HepG2 (cell line): ENCODE measurements around the gene EEIG1. TPM values are rescaled to one million over a fixed set of nuclear protein-coding genes. Genes with fewer than 3 reads are reported as not detected.

Experiments
- CEBPB ChIP-seq: IDR thresholded peaks from 2 replicates; pipeline ENCODE4 v1.6.1; 2011; ENCODE audit warnings: low read depth, low read length, improper control_type of control experiment, borderline replicate concordance
- CENPT ChIP-seq: sonication (generic); formaldehyde crosslinking; IDR thresholded peaks from 2 replicates; pipeline ENCODE4 v1.8.0; 2022; ENCODE audit warnings: low read depth, mild to moderate bottlenecking, moderate library complexity, missing genetic modification reagents
- CHD4 ChIP-seq: fragments of 200-600 bp; sonication (generic); IDR thresholded peaks from 2 replicates; pipeline ENCODE4 v1.7.0; 2017; ENCODE audit warnings: mild to moderate bottlenecking, low read length, borderline replicate concordance
- DR1 ChIP-seq: sonication (generic); formaldehyde crosslinking; IDR thresholded peaks from 2 replicates; pipeline ENCODE4 v1.8.0; 2021; ENCODE audit warnings: mild to moderate bottlenecking, missing genetic modification reagents, inconsistent platforms
- ELK4 ChIP-seq: sonication (generic); formaldehyde crosslinking; IDR thresholded peaks from 2 replicates; pipeline ENCODE4 v1.9.0; 2021; ENCODE audit warnings: missing genetic modification reagents, borderline replicate concordance
- GATAD2A ChIP-seq: IDR thresholded peaks from 2 replicates; pipeline ENCODE4 v1.6.1; 2016
- KDM5A ChIP-seq: fragments of 200-600 bp; sonication (generic); IDR thresholded peaks from 2 replicates; pipeline ENCODE4 v1.7.0; 2018; ENCODE audit warnings: antibody characterized with exemption, mild to moderate bottlenecking, low read length, borderline replicate concordance
- MED13 ChIP-seq: sonication (generic); formaldehyde crosslinking; IDR thresholded peaks from 2 replicates; pipeline ENCODE4 v1.5.0; 2020; ENCODE audit warnings: missing genetic modification reagents
- MYC ChIP-seq: sonication (generic); formaldehyde crosslinking; IDR thresholded peaks from 2 replicates; pipeline ENCODE4 v1.9.0; 2021; ENCODE audit warnings: missing genetic modification reagents, borderline replicate concordance
- NCOR1 ChIP-seq: fragments of 200-600 bp; sonication (generic); IDR thresholded peaks from 2 replicates; pipeline ENCODE4 v1.7.0; 2017; ENCODE audit warnings: antibody characterized with exemption, low read length, borderline replicate concordance
- TEAD2 ChIP-seq: sonication (generic); formaldehyde crosslinking; IDR thresholded peaks from 2 replicates; pipeline ENCODE4 v1.9.0; 2021; ENCODE audit warnings: missing genetic modification reagents
- TMF1 ChIP-seq: sonication (generic); formaldehyde crosslinking; IDR thresholded peaks from 2 replicates; pipeline ENCODE4 v1.8.1; 2022; ENCODE audit warnings: low read depth, missing genetic modification reagents
- ZC3H4 ChIP-seq: sonication (generic); formaldehyde crosslinking; IDR thresholded peaks from 2 replicates; pipeline ENCODE4 v1.4.0; 2020; ENCODE audit warnings: missing genetic modification reagents, borderline replicate concordance
- ZMYM2 ChIP-seq: sonication (generic); formaldehyde crosslinking; IDR thresholded peaks from 2 replicates; pipeline ENCODE4 v1.8.0; 2022; ENCODE audit warnings: mild to moderate bottlenecking, missing genetic modification reagents
- ZNF230 ChIP-seq: sonication (generic); formaldehyde crosslinking; IDR thresholded peaks from 2 replicates; pipeline ENCODE4 v1.4.0; 2020; ENCODE audit warnings: mild to moderate bottlenecking, missing genetic modification reagents
- ZNF547 ChIP-seq: sonication (generic); formaldehyde crosslinking; IDR thresholded peaks from 2 replicates; pipeline ENCODE4 v1.5.1; 2020; ENCODE audit warnings: mild to moderate bottlenecking, missing genetic modification reagents
- ZNF550 ChIP-seq: sonication (generic); formaldehyde crosslinking; IDR thresholded peaks from 2 replicates; pipeline ENCODE4 v1.4.0; 2020; ENCODE audit warnings: mild to moderate bottlenecking, missing genetic modification reagents, borderline replicate concordance
- ZNF556 ChIP-seq: sonication (generic); formaldehyde crosslinking; IDR thresholded peaks from 2 replicates; pipeline ENCODE4 v1.4.0; 2020; ENCODE audit warnings: mild to moderate bottlenecking, missing genetic modification reagents, borderline replicate concordance
- ZNF703 ChIP-seq: sonication (generic); formaldehyde crosslinking; IDR thresholded peaks from 2 replicates; pipeline ENCODE4 v1.5.1; 2020; ENCODE audit warnings: missing genetic modification reagents, mild to moderate bottlenecking, moderate library complexity, borderline replicate concordance
- ZNF792 ChIP-seq: IDR thresholded peaks from 2 replicates; pipeline ENCODE4 v1.6.1; 2016
- polyA plus RNA-seq, 8 experiments: library from polyadenylated mRNA; depleted of rRNA in 3 of 8; stranded (reverse) in 7 of 8; unstranded in 1 of 8; fragments of >200 nt; fragmentation: Illumina TruSeq in 4 of 8; extraction: Trizol in 4 of 8; gene quantifications; 2 replicates each; pipeline versions ENCODE4 v1.2.1 to v1.2.3, GENCODE V29; 2011 to 2016; ENCODE audit warnings: low read depth in 4 of 8, missing spikeins in 1 of 8, mixed read lengths in 1 of 8; ENCODE audit not compliant: insufficient read depth in 1 of 8
- total RNA-seq, 5 experiments: library from RNA; depleted of rRNA; stranded (reverse); fragments of >200 nt; fragmentation: Illumina TruSeq; extraction: Trizol; gene quantifications; 2 replicates each; pipeline ENCODE4 v1.2.3, GENCODE V29; 2016; ENCODE audit warnings: low read depth in 1 of 5
- TF ChIP-seq, protein P1 (sequence below): sonication (generic); formaldehyde crosslinking; conservative IDR thresholded peaks from 2 replicates; pipeline ENCODE4 v1.4.0; 2020; ENCODE audit warnings: mild to moderate bottlenecking, missing genetic modification reagents, moderate library complexity
- TF ChIP-seq, protein P2 (sequence below): sonication (generic); formaldehyde crosslinking; IDR thresholded peaks from 2 replicates; pipeline ENCODE4 v1.8.0; 2022; ENCODE audit warnings: mild to moderate bottlenecking, missing genetic modification reagents, moderate library complexity
- TF ChIP-seq, protein P3 (sequence below): sonication (generic); formaldehyde crosslinking; IDR thresholded peaks from 2 replicates; pipeline ENCODE4 v1.4.0; 2020; ENCODE audit warnings: missing genetic modification reagents, mild to moderate bottlenecking, borderline replicate concordance

EEIG1 gene
- total and polyA plus RNA-seq, 2 of the 13 experiments (the other 11 are each of a cell fraction or from before 2014, with no cell fraction given): 16.6 to 25.2 TPM

DNA sequence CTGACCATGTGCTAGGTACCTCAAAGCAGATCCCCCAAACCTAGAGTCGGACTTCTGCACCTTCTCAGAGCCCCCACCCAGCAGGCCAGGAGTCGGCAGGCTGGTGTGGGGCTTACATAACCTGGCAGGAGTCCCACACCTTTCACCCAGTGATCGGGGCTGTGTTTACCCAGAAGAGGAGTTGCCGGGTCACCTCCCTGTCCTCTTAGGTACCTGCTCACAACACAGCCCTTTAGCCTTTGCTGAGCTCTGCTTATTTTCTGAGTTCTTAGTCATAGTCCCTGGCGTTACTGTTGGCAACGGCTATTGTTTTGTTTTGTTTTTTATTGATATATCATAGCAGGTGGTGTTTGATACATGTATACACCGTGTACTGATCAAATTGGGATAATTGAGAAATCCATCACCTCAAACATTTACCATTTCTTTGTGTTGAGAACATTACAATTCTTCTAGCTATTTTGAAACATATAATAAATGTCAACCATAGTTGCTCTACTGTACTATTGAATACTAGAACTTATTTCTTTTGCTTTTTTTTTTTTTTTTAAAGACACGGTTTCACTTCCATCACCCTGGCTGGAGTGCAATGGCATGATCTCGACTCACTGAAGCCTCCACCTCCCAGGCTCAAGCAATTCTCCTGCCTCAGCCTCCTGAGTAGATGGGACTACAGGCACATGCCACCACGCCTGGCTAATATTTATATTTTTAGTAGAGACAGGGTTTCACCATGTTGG is 10.4 kb upstream of the EEIG1 start (continued):
- TF ChIP-seq, protein P1, sequence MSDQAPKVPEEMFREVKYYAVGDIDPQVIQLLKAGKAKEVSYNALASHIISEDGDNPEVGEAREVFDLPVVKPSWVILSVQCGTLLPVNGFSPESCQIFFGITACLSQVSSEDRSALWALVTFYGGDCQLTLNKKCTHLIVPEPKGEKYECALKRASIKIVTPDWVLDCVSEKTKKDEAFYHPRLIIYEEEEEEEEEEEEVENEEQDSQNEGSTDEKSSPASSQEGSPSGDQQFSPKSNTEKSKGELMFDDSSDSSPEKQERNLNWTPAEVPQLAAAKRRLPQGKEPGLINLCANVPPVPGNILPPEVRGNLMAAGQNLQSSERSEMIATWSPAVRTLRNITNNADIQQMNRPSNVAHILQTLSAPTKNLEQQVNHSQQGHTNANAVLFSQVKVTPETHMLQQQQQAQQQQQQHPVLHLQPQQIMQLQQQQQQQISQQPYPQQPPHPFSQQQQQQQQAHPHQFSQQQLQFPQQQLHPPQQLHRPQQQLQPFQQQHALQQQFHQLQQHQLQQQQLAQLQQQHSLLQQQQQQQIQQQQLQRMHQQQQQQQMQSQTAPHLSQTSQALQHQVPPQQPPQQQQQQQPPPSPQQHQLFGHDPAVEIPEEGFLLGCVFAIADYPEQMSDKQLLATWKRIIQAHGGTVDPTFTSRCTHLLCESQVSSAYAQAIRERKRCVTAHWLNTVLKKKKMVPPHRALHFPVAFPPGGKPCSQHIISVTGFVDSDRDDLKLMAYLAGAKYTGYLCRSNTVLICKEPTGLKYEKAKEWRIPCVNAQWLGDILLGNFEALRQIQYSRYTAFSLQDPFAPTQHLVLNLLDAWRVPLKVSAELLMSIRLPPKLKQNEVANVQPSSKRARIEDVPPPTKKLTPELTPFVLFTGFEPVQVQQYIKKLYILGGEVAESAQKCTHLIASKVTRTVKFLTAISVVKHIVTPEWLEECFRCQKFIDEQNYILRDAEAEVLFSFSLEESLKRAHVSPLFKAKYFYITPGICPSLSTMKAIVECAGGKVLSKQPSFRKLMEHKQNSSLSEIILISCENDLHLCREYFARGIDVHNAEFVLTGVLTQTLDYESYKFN (CRISPR knock-in tag): peak; percentile 91
- no peak for TF ChIP-seq ZNF230 (CRISPR knock-in tag)
- peak; percentile 84 for TF ChIP-seq ZNF792 (CRISPR knock-in tag)
- no peak for TF ChIP-seq ZNF547 (CRISPR knock-in tag)
- TF ChIP-seq TEAD2 (CRISPR knock-in tag): no peak
- no peak for TF ChIP-seq CEBPB
- no peak for TF ChIP-seq MED13 (CRISPR knock-in tag)
- TF ChIP-seq, protein P2, sequence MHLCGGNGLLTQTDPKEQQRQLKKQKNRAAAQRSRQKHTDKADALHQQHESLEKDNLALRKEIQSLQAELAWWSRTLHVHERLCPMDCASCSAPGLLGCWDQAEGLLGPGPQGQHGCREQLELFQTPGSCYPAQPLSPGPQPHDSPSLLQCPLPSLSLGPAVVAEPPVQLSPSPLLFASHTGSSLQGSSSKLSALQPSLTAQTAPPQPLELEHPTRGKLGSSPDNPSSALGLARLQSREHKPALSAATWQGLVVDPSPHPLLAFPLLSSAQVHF: no peak
- TF ChIP-seq NCOR1: peak; percentile 68; the same call in 1 of the 2 replicates
- TF ChIP-seq CHD4: 0 out of 2 replicates have a peak, but pooled peaks have one; percentile 4
- no peak; the same call in 1 of the 2 replicates for TF ChIP-seq MYC
- TF ChIP-seq ZNF556 (CRISPR knock-in tag): no peak
- no peak for TF ChIP-seq CENPT (CRISPR knock-in tag)
- no peak for TF ChIP-seq ZMYM2 (CRISPR knock-in tag)
- no peak for TF ChIP-seq ELK4 (CRISPR knock-in tag)
- TF ChIP-seq, protein P3, sequence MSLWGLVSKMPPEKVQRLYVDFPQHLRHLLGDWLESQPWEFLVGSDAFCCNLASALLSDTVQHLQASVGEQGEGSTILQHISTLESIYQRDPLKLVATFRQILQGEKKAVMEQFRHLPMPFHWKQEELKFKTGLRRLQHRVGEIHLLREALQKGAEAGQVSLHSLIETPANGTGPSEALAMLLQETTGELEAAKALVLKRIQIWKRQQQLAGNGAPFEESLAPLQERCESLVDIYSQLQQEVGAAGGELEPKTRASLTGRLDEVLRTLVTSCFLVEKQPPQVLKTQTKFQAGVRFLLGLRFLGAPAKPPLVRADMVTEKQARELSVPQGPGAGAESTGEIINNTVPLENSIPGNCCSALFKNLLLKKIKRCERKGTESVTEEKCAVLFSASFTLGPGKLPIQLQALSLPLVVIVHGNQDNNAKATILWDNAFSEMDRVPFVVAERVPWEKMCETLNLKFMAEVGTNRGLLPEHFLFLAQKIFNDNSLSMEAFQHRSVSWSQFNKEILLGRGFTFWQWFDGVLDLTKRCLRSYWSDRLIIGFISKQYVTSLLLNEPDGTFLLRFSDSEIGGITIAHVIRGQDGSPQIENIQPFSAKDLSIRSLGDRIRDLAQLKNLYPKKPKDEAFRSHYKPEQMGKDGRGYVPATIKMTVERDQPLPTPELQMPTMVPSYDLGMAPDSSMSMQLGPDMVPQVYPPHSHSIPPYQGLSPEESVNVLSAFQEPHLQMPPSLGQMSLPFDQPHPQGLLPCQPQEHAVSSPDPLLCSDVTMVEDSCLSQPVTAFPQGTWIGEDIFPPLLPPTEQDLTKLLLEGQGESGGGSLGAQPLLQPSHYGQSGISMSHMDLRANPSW (CRISPR knock-in tag): 0 out of 2 replicates have a peak, but pooled peaks have one; percentile 31
- TF ChIP-seq ZNF703 (CRISPR knock-in tag): no peak
- TF ChIP-seq GATAD2A (CRISPR knock-in tag): peak; percentile 83
- TF ChIP-seq KDM5A: no peak
- no peak for TF ChIP-seq ZC3H4 (CRISPR knock-in tag)
- TF ChIP-seq TMF1: no peak
- no peak for TF ChIP-seq DR1
- TF ChIP-seq ZNF550 (CRISPR knock-in tag): no peak
